Measurements from ENCODE around the gene NOS3.

The NOS3 gene

GRCh38 chr7:150997075-150997511 lies 6.3 kb downstream of the NOS3 start:
- Histone ChIP-seq H3K4me1 (peaks cover 53% of the 10 kb centered on the region), H4K20me1 (no peaks in the 10 kb centered on the region), H3K9ac (peak overlapping the region; percentile 75), H3K27me3 (no peaks in the 10 kb centered on the region), H3K9me3 (no peaks in the 10 kb centered on the region), H3K27ac (peak overlapping the region; percentile 87), H3K4me3 (peak overlapping the region; percentile 63), H3K4me2 (peak overlapping the region; percentile 88), H3K36me3 (peaks cover 26% of the 10 kb centered on the region)
- TF ChIP-seq Cebpa-rat (IDR thresholded peaks at IDR 0.05), result no peak

- peaks cover 27% of the 10 kb centered on the region for H3K36me3 ChIP-seq
- TF ChIP-seq Cebpa-rat (IDR thresholded peaks at IDR 0.05), result no peak
Observed at GRCh38 chr7:150997817-150998216, 7.0 kb downstream of the NOS3 start.

GRCh38 chr7:150998341-150998740 lies 7.5 kb downstream of the NOS3 start:
- TF ChIP-seq Cebpa-rat (IDR thresholded peaks at IDR 0.05), result no peak
- Histone ChIP-seq H4K20me1 (no peaks in the 10 kb centered on the region), H3K9ac (no peak overlapping the region), H3K9me3 (no peaks in the 10 kb centered on the region), H3K36me3 (peaks cover 27% of the 10 kb centered on the region), H3K27me3 (no peaks in the 10 kb centered on the region), H3K4me3 (no peak overlapping the region), H3K27ac (no peak overlapping the region), H3K4me1 (peaks cover 48% of the 10 kb centered on the region), H3K4me2 (no peak overlapping the region)

More at GRCh38 chr7:150997817-150998216, 7.0 kb downstream of the NOS3 start:
- H3K27ac ChIP-seq, result no peak overlapping the region
- no peaks in the 10 kb centered on the region for H4K20me1 ChIP-seq
- H3K9ac ChIP-seq, result 0 out of 2 replicates have a peak overlapping the region, but pooled peaks have one; percentile 75
- no peak overlapping the region for H3K4me3 ChIP-seq
- H3K4me1 ChIP-seq, result peaks cover 53% of the 10 kb centered on the region
- H3K27me3 ChIP-seq, result no peaks in the 10 kb centered on the region
- H3K9me3 ChIP-seq, result no peaks in the 10 kb centered on the region
- H3K4me2 ChIP-seq, result peak overlapping the region; percentile 88

- Histone ChIP-seq H4K20me1 (no peaks in the 10 kb centered on the region), H3K36me3 (peaks cover 27% of the 10 kb centered on the region), H3K9me3 (no peaks in the 10 kb centered on the region), H3K4me3 (no peak overlapping the region), H3K4me1 (peaks cover 42% of the 10 kb centered on the region), H3K27ac (no peak overlapping the region), H3K27me3 (no peaks in the 10 kb centered on the region), H3K4me2 (no peak overlapping the region), H3K9ac (no peak overlapping the region)
- TF ChIP-seq Cebpa-rat (IDR thresholded peaks at IDR 0.05), result no peak
Observed at GRCh38 chr7:150999001-150999400, 8.2 kb downstream of the NOS3 start.

GRCh38 chr7:150999497-151000230 lies 8.8 kb downstream of the NOS3 start:
- H3K4me1 ChIP-seq, result peaks cover 38% of the 10 kb centered on the region
- H3K36me3 ChIP-seq, result peaks cover 27% of the 10 kb centered on the region
- H3K27ac ChIP-seq, result no peak overlapping the region
- no peak for TF ChIP-seq Cebpa-rat (IDR thresholded peaks at IDR 0.05)
- H3K9ac ChIP-seq, result no peak overlapping the region
- no peak overlapping the region for H3K4me2 ChIP-seq
- H4K20me1 ChIP-seq, result no peaks in the 10 kb centered on the region
- no peaks in the 10 kb centered on the region for H3K9me3 ChIP-seq
- H3K4me3 ChIP-seq, result no peak overlapping the region
- no peaks in the 10 kb centered on the region for H3K27me3 ChIP-seq

- peaks cover 27% of the 10 kb centered on the region for H3K36me3 ChIP-seq
- no peaks in the 10 kb centered on the region for H3K9me3 ChIP-seq
- no peak overlapping the region for H3K4me3 ChIP-seq
- no peak overlapping the region for H3K9ac ChIP-seq
- no peaks in the 10 kb centered on the region for H3K27me3 ChIP-seq
- 0 out of 2 replicates have a peak overlapping the region, but pooled peaks have one; percentile 14 for H3K4me2 ChIP-seq
- TF ChIP-seq Cebpa-rat (IDR thresholded peaks at IDR 0.05), result no peak
- H3K27ac ChIP-seq, result peak overlapping the region; percentile 7; the same call in 1 of the 2 replicates
- H4K20me1 ChIP-seq, result no peaks in the 10 kb centered on the region
- peaks cover 44% of the 10 kb centered on the region for H3K4me1 ChIP-seq
Observed at GRCh38 chr7:151000897-151001495, 10.2 kb downstream of the NOS3 start.

GRCh38 chr7:151001546-151001945 lies 10.7 kb downstream of the NOS3 start:
- no peak overlapping the region for H3K9ac ChIP-seq
- no peaks in the 10 kb centered on the region for H3K9me3 ChIP-seq
- no peak for TF ChIP-seq Cebpa-rat (IDR thresholded peaks at IDR 0.05)
- H3K4me3 ChIP-seq, result no peak overlapping the region
- H3K4me2 ChIP-seq, result no peak overlapping the region
- peaks cover 27% of the 10 kb centered on the region for H3K36me3 ChIP-seq
- no peaks in the 10 kb centered on the region for H4K20me1 ChIP-seq
- no peaks in the 10 kb centered on the region for H3K27me3 ChIP-seq
- peak overlapping the region; percentile 7; the same call in 1 of the 2 replicates for H3K27ac ChIP-seq
- H3K4me1 ChIP-seq, result peaks cover 50% of the 10 kb centered on the region

GRCh38 chr7:151003572-151003971 lies 12.8 kb downstream of the NOS3 start:
- no peaks in the 10 kb centered on the region for H3K27me3 ChIP-seq
- no peaks in the 10 kb centered on the region for H4K20me1 ChIP-seq
- peaks cover 50% of the 10 kb centered on the region for H3K4me1 ChIP-seq
- H3K27ac ChIP-seq, result no peak overlapping the region
- no peaks in the 10 kb centered on the region for H3K9me3 ChIP-seq
- H3K9ac ChIP-seq, result no peak overlapping the region
- peaks cover 24% of the 10 kb centered on the region for H3K36me3 ChIP-seq
- no peak overlapping the region for H3K4me3 ChIP-seq
- TF ChIP-seq Cebpa-rat (IDR thresholded peaks at IDR 0.05), result no peak
- H3K4me2 ChIP-seq, result no peak overlapping the region

GRCh38 chr7:151005566-151005965 lies 14.7 kb downstream of the NOS3 start:
- Histone ChIP-seq H3K4me2 (peak overlapping the region; percentile 99), H3K9me3 (no peaks in the 10 kb centered on the region), H3K36me3 (peaks cover 16% of the 10 kb centered on the region), H3K9ac (no peak overlapping the region; the same call in 1 of the 2 replicates), H3K27me3 (no peaks in the 10 kb centered on the region), H4K20me1 (no peaks in the 10 kb centered on the region), H3K27ac (peak overlapping the region; percentile 46; the same call in 1 of the 2 replicates), H3K4me3 (no peak overlapping the region), H3K4me1 (peaks cover 68% of the 10 kb centered on the region)
- no peak for TF ChIP-seq Cebpa-rat (IDR thresholded peaks at IDR 0.05)

All from BLaER1 (cell line).